ENCODE results near the gene GNPTG.
"Not testable (repeated sequence)": the region's sequence is repeated elsewhere in the genome, so short reads cannot be mapped to it uniquely, and the experiment has no call there.

The GNPTG gene

DNA sequence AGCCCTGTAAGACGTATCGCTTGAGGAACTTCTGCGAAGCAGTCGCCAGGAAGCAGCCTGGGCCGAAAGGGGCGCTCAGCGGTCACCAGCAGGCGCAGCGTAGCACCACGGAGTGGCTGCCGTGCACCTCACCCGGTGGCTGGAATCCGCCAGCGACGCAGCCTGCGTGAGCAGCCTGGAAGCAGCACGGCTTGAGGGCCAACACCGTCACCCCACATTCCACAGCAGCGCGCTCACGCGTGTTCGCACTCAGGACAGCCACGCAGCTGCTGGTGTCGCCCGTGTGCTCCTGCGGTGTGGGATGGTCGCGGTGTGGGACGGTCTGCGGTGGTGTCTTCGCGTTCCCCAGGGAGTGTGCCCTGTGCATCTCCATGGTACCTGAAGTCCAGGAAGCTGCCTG is 32.7 kb upstream of the GNPTG start:
- no peak for DNase-seq (ENCODE audit: low spot score)

DNA sequence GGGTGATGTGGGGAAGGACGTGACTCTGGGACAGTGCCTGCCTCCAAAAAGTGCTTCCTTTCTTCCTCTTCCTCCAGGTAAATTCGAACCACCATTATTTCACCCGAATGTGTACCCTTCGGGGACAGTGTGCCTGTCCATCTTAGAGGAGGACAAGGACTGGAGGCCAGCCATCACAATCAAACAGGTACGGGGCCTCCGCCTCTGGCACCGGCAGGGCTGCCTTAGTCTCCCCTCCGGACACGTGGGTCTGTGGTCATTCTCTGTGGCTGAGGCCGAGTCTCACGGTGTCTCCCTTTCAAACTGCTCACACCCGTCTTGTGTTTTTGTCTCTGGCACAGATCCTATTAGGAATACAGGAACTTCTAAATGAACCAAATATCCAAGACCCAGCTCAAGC is 31.6 kb upstream of the GNPTG start:
- no peak for DNase-seq (ENCODE audit: low spot score)

DNA sequence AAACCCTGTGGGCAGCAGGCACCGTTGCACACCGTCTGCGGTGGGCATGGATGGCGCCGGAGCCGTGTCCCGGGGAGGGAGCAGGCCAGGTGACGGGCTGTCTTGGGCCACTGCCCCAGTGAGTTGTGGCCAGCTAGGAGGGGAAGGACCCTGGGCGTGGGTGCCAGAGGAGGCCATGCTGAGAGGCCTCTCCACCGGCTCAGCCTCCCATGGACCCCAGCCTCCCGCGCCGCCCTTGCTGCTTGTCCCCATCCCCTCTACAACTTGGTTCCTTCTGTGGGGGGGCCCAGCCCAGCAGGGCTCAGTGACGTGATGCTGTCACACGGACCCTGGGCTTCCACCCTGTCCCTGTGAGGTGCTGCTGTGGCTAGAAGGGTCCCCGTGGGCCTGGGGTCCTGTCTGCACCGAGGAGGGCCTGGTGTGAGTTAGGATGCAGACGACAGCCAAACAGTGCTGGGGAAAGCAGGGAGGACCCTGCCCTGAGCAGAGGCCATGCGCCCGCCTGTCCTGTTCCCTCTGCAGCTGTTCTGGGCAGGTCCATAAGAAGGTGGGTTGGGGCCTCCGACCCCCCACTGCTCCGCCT is 31.0 kb upstream of the GNPTG start:
- no peak for DNase-seq (ENCODE audit: low spot score)

DNA sequence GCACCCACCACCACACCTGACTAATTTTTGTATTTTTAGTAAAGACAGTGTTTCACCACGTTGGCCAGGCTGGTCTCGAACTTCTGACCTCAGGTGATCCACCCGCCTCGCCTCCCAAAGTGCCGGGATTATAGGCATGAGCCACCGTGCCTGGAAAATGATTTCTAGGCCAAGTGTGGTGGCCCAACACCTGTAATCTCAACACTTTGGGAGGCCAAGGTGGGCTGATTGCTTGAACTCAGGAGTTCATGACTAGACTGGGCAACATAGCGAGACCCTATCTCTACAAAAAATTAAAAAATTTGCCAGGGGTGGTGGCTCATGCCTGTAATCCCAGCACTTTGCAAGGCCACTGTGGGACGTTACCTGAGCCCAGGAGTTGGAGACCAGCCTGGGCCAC is 29.3 kb upstream of the GNPTG start:
- no peak for DNase-seq (ENCODE audit: low spot score)

DNA sequence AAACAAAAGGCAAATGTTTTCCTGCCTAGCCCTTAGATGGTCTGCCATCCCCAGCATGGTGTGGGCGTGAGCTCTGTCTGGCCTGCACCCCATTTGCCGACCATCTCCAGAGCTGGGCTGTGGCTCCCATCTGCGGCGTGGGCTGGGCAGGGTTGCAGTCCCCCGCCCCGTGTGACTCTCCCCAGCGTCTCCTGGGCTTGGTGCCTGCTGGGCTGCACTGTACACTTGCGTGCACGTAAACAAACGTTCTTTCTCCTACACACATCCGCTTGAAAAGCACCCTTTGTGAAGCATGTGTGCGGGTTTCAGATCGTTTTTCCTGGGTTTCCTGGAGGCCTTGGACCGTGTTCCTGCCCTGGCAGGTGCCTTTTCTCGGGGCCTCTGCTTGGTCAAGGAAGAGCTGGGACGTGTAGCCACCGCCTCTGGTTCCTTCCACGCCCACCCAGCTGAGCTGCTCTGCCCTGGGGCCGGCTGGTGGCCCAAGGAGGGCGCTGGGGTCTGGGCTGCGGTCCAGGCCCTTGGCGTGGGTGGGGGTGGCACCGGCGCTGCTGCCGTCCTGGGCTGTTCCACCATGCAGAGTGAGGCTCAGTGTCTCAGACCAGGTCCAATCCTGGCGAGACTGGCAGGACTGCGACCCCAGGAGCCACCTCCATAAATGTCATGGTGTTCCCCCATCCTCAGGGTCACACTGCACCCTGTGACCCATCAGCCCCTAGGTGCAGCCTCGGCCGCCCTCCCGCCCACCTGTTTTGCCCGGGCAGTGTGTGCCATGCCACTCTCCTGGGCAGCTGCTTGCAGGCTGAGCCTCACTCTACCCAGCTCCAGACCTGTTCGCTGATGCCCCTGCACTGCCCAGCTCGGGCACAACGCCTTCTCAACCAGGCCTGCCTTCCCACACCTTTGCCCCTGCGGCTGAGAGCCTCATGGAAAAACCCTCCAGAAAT is 28.2 kb upstream of the GNPTG start:
- no peak for DNase-seq (ENCODE audit: low spot score)

DNA sequence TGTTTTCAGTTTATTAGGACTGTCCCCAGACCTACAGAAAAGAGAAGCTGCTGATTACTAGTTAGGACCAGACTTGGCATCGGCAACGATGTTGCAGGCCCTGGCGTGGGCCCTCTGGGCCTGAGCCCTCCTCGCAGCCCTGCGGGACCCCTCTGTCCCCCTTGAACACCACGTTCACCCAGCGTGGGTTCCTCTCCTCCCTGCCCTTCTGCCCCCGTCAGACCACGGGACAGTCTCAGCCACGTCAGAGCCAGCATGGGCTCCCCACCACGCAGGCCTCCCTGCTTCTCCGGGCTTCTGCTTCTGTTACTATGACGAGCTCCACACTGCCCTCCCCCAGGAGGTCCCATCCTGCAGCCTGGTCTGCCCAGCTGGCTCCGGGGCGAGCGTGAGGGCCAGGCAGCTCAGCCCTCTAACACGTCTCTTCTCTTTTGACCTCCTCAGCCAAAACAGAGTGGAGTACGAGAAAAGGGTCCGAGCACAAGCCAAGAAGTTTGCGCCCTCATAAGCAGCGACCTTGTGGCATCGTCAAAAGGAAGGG is 27.4 kb upstream of the GNPTG start:
- no peak for DNase-seq (ENCODE audit: low spot score)

DNA sequence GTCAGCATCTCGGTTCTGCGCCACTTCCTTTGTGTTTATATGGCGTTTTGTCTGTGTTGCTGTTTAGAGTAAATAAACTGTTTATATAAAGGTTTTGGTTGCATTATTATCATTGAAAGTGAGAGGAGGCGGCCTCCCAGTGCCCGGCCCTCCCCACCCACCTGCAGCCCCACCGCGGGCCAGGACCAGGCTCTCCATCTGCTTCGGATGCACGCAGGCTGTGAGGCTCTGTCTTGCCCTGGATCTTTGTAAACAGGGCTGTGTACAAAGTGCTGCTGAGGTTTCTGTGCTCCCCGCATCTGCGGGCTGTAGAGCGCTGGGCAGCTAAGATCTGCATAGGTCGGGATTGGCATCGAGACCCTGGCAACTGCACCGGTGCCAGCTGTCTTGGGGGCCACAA is 26.5 kb upstream of the GNPTG start:
- DNase-seq (ENCODE audit: low spot score) = no peak

DNA sequence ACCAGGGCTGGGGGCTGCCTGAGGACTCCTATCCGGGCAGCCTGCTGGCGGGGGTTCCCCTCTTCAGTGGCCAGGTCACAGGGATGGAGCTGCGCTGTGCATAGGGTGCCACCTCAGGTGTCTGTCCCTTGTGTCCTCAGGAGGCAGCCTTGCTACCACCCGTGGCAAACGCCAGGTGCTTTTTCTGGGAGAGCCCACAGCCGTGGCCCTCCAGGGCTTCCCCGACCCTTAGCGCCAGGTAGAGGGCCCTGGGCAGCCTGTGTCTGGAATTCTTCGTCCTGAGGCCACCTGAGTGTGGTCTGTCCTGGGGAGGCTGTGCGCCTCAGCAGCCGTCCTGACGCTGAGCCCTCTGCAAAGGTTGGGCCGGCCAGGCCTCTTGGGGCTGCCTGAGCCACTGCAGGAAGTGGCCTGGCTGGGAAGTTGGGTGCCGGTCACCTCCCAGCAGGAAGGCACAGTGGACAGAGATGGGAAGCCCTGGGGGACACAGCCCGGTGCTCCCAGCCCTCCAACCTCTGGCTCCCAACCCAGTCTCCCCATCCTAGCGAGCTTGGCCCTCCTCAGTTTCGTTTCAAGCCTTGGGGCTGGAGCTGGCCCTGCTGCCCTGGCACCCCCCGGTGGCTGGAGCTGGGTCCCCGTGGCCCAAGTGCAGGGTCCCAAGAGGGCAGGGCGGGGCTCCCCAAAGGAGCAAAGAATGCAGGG is 25.9 kb upstream of the GNPTG start:
- no peak for DNase-seq (ENCODE audit: low spot score)

DNA sequence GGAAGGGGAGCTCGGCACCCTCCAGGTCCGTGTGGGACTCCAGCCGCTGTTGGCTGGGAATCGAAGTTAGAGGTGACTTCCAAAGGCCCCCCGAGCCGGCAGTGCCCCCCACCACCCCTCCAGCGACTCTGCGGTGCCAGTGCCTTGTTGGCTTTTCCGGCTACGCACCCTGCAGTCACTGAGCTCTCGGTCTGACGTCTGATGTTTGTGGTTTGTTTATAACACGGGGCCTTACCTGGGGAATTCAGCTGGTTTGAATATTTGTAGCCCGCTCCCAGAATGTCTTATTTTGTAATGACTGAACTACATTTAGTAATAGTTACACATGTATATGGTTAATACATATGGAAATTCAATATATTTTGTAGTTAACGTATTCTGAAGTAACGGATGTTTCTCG is 25.3 kb upstream of the GNPTG start:
- DNase-seq (ENCODE audit: low spot score) = no peak

DNA sequence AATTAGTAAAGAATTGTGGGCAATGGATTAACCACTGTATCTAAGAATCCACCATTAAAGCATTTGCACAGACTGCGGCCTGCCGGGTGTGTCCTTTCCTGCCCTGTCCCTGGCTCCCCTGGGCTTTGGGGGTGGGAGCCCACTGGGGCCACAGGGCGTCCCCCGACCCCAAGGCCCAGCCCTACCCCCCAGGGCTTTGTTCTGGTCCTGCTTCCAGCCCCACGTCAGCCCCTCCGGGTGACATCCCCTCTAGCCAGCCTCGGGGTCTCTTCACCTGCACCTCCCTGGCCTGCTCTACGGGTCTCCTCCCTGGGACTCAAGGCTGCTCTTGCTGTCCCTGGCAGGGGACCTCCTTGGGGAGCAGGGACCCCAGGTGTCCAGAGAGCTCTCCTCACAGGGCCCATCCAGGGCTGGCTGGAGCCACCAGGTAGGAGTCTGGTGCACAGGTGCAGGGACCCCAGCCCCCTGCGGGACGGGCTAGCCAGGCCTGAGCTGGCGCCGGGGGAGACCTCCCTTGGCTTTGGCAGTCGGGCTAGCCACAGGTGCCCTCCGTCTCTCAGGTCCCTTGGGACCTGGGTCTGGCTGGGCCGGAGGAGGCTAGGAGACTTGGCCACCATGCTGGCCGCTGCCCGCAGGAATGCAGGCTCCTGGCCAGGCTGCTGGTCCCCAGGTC is 24.6 kb upstream of the GNPTG start:
- no peak for DNase-seq (ENCODE audit: low spot score)

DNA sequence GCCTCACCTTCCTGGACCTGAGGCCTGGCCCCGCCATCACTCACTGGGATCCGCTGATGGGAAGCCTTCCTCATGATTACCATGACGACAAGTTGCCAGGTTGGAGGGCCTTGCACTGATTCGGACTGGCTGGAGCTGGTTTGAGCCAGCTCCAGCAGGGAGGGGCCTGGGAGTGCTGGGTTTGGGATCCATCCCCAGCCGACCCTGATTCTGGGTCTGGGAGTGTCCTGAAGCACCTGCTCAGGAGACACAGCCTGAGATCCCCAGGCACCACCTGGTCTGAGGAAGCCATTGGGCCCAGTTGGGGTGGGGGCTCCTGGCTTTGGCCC is 24.1 kb upstream of the GNPTG start:
- no peak for DNase-seq (ENCODE audit: low spot score)

DNA sequence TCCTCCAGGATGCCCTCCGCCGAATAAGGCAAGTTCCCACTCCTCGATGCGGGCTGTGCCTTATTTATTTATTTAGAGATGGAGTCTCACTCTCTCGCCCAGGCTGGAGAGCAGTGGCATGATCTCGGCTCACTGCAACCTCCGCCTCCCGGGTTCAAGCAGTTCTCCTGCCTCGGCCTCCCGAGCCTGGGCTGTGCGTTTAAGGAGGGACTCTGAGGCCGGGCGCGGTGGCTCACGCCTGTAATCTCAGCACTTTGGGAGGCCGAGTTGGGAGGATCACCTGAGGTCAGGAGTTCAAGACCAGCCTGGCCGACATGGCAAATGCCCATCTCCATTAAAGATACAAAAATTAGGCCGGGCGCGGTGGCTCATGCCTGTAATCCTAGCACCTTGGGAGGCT is 23.6 kb upstream of the GNPTG start:
- not testable (repeated sequence) for DNase-seq (ENCODE audit: low spot score)

DNA sequence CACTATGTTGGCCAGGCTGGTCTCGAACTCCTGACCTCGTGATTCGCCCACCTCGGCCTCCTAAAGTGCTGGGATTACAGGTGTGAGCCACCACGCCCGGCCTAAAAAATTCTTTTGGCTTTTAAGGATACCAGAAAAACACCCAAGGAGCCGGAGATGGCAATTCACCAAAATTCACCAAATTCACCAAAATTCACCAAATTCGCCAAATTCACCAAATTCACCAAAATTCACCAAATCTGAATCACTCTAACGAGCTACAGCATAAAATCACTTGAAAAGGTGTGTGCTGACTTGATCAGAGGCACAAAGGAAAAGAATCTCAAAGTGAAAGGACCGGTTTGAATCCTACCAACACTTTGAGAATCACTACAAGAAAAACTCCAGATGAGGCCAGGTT is 22.8 kb upstream of the GNPTG start:
- DNase-seq (ENCODE audit: low spot score) = not testable (repeated sequence)

DNA sequence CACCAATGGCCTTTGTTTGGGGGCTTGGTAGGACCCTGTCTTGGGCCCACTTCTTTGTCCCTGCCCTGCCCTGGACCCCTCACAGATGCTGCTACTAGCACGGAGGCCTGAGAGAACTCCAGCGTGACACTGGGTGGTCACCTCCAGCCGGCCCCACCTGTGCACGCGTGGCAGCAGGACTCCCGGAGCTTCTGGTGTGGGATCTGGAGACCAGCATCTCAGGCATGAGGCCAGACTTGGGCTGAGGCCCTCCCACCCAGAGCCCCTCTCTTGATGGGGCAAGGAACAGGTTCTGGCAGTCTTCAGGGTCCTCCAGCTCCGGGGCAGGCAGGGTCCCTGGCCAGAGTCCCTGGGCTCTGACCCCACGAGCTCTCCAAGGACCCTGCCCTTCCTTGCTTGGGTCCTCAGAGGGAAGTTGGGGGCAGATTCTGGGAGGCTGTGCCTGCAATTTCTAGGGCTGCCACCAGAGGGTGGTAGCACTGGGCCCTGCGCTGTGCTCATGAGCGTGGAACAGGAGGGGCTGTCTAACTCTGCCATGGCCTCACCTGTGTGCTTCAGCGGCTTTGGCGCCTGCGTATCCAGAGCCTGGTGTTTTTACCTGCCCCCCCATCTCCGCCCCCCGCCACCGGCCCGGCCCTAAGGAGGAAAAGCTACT is 21.3 kb upstream of the GNPTG start:
- DNase-seq (ENCODE audit: low spot score) = no peak

DNA sequence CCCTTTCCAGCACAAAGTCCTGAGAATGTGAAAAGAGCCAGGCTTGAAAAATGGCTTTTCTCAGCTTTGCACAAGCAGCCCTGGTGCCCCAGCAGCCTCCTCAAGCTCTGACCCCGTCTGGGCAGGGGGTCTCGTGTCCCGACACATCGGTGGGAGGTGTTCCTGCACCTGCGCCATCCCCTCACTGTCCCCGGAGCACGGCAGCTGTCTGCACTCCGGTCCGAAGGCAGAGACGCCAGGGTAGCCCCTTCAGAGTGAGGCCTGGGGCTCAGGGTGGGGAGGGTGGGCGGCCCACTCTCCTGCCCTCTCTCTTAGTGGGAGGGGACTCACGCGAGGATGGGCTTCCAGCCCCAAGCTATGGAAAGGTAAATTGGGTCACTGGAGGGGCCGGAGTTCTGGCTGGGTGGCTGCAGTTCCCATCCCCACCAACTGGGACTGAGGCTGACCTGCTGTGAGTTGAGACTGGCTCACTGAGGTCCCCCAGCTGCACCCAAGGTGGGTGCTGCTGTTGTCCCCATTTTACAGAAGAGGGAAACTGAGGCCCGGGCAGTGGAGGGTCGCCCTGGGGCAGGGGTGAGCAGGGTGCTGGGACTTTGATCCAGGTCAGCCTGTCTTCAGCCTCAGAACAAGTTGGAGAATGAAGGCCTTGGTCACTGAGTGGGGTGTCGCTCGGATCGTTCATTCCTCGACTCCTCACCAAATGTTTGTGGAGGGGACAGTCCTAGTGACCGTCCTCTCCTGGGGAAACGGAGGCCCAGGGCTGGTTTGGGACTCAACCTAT is 20.6 kb upstream of the GNPTG start:
- DNase-seq (ENCODE audit: low spot score) = no peak

DNA sequence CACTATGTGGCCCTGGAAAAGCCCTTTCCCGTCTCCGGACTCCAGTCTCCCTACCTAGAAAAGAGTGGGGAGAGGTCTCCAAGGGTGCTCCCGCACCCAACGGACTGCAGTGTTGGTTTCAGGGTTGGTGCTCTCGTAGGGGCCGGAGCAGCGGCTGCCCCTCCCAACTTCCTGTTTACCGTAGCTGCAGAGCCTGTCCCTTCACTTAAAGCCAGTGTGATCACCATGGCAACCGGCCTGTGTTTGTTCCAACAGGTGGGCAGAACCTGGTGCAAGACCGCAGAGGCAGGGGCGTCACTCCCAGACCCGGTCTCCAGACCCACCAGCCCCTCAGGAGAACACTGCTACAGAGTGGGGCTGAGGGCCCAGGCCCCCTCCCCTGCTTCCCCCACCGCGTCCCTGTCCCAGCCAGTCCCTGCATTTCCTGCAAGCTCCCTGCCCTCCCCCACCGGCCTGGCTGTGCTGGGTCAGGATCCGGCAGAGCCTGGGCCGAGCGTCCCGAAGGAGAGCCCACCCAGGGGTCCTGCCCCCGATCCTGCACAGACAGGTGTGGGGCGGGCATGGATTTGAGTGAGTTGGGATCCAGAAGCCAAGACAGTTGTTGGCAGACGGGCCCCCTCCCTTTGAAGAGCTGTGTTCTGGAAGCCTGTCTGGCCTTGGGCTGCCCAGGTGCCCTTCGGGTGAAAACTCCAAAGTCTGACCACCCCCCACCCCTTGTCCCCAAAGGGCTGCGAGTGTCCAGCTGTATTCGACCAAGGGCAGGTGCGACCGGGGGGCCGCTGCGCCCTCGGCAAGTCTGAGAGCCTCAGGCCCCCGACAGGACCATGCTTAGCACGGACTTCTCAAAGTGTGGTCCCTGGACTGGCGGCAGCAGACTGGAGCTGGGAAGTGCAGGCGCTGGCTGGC is 19.8 kb upstream of the GNPTG start:
- DNase-seq (ENCODE audit: low spot score) = peak; percentile 89

DNA sequence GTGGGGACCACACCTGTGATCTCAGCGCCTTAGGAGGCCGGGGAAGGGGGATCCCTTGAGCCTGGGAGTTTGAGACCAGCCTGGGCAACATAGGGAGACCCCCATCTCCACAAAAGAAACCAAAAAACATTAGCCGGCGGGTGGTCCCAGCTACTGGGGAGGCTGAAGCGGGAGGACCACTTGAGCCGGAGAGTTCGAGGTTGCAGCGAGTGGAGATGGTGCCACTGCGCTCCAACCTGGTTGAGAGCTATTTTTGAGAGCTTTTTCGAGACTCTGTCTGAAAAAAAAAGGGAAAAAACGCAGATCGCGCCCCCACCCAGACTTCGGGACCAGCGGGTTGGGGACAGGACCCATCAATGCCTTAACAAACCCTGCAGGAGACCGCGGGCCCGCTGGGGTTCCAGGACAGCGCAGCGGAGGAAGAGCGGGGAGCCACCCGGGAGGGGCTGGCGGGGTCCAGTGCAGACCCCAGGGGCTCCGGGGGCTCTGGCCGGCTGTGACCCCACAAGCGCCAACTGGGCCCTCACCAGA is 19.0 kb upstream of the GNPTG start:
- no peak for DNase-seq (ENCODE audit: low spot score)

DNA sequence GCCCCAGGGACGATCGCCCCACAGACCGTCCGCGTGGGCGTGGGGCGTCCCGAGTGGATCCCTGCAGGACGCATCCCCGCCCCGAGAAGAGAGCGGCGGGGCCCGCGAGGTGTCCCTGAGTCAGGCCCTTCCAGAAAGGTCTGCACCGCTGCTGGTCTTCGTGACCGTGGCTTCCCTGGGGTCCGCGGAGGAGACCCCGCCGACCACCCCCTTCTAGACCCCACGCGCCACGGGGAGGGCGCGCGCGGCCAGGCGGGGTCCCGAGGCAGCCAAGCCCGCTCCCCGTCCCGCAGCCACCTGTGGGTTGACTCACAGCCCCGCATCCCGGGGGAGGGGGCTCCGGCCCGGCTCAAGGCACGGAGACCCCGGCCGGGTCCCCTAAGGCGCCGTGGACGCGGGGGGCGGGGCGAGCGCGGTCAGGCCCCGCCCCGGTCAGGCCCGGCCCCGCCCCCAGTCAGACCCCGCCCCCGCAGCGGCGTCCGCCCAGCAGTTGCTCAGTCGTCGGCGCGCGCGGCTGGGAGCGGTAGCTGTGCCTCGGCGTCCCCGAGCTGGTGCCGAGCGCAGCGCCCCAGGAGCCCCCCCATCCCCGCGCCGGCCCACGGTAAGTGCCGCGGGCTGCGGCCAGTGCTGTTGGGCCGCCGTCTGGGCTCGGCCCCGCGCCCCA is 18.4 kb upstream of the GNPTG start, which contains the start of gene BAIAP3:
TSS of gene BAIAP3 (plus strand) at position 497 of the 664 bp plus-strand sequence. CDS start 4,905 bp downstream, outside the sequence.
- DNase-seq (ENCODE audit: low spot score) = peak; percentile 57
